ENCODE measurements around the gene TMX2.

DNA sequence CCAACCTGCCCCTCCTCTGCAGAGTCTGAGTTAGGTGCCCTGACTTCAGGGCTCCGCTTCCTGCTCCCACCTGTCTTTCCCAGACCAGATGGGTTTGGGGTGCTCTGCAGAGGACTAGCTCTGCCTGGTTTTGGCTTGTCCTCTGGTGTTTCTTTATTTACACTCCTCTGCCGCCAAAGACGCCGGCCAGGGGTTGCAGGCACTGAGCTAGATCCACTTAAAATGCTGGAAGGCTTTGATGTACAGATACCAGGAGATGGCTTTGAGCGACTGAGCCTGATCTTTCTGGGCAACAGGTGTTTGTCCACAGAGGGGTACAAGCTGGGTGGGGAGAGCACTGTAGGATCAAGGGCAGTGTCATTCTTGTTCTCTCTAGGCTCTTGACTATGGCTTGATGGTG lies 32.8 kb downstream of the TMX2 start:
- TF ChIP-seq, protein P1, sequence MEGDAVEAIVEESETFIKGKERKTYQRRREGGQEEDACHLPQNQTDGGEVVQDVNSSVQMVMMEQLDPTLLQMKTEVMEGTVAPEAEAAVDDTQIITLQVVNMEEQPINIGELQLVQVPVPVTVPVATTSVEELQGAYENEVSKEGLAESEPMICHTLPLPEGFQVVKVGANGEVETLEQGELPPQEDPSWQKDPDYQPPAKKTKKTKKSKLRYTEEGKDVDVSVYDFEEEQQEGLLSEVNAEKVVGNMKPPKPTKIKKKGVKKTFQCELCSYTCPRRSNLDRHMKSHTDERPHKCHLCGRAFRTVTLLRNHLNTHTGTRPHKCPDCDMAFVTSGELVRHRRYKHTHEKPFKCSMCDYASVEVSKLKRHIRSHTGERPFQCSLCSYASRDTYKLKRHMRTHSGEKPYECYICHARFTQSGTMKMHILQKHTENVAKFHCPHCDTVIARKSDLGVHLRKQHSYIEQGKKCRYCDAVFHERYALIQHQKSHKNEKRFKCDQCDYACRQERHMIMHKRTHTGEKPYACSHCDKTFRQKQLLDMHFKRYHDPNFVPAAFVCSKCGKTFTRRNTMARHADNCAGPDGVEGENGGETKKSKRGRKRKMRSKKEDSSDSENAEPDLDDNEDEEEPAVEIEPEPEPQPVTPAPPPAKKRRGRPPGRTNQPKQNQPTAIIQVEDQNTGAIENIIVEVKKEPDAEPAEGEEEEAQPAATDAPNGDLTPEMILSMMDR (IDR thresholded peaks at IDR 0.05), result no peak
- TF ChIP-seq POLR2A (IDR thresholded peaks at IDR 0.05), result no peak
